GM18867 (cell line): ENCODE measurements around the gene SNRPF.
"Not testable (repeated sequence)": the region's sequence is repeated elsewhere in the genome, so short reads cannot be mapped to it uniquely, and the experiment has no call there.

Source experiments
- ATAC-seq: cut with Tn5 transposase; IDR thresholded peaks from one replicate; pipeline ENCODE4 v1.9.1; 2021; ENCODE audit warnings: mild to moderate bottlenecking, moderate library complexity; ENCODE audit not compliant: unreplicated experiment

Gene SNRPF

DNA sequence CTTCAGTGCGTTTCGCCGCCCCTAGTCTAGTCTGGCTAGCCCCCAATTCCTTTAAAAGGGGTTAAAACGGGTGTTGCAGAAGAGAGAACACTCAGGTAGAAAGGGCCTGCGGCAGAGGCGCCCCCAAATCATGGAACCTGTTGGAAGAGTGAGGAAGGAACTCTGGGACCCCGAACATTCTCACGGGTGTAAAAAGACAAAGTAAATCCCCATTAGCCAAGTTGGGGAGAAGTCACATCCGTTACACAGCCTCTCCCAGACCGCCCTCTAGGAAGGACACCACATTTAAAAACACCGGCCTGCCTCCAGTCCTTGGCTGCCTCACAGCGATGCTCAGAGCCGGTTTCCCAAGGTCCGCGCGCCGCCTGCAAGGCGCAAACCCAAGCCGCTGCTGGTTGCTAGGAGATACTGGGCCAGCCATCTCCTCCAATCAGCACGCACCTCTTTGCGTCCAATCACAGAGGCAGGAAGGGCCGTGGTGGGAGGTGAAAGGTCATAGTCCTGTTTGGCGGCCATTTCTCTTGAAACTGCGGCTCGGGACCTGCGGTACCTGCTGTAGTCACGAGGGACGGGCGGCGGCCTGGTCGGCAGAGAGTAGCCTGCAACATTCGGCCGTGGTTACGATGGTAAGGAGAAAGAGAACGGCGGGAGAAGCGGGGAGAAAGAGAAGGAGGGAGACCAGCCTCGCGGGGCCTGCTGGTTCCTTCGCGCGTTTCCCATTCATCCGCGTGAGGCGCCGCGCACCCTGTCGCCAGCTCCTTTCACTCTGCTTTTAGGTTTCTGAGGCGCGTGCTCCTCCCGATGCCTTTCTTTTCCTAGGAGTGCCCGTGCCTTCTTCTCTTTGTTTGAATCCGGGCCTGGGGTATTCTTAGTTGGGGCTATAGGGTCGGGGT lies at the start of gene SNRPF:
SNRPF (plus strand) TSS at position 502 of the 893 bp plus-strand sequence; CDS start at position 624, 122 bp downstream.
- ATAC-seq, result peak; percentile 99

GRCh38 chr12:95809000-95809680 lies 49.6 kb upstream of the SNRPF start:
- ATAC-seq, result no peak

DNA sequence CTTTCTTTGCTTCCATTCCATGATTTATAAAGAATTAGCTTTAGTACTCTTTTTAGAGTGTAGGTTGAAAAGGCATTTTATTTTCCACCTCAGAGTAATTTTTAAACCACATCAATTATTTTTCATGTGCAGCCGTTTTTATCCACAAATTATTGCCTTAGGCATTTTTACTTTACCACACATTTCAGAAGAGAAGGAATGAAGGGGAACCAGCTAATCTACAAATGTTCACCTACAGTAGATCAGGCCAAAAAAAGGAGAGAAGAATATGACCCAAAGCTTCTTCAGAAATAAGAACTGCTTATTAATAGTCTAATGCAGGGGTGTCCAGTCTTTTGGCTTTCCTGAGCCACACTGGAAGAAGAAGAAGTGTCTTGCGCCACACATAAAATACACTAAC lies 48.3 kb upstream of the SNRPF start:
- ATAC-seq, result no peak

DNA sequence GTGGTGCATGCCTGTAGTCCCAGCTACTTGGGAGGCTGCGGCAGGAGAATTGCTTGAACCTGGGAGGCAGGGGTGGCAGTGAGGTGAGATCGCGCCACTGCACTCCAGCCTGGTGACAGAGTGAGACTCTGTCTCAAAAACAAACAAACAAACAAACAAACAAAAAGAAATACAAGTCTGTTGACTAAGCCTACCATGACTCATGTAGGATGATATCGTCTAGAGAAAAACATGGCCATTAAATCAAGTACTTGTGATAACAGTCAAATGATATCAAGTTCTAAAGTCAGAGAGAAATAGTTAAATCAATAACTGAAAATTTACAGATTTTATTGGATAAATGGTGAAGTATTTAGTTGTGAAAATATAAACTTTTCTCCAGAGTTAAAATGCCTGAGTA lies 46.6 kb upstream of the SNRPF start:
- not testable (repeated sequence) for ATAC-seq

GRCh38 chr12:95815632-95816212 lies 43.0 kb upstream of the SNRPF start:
- ATAC-seq, result no peak

DNA sequence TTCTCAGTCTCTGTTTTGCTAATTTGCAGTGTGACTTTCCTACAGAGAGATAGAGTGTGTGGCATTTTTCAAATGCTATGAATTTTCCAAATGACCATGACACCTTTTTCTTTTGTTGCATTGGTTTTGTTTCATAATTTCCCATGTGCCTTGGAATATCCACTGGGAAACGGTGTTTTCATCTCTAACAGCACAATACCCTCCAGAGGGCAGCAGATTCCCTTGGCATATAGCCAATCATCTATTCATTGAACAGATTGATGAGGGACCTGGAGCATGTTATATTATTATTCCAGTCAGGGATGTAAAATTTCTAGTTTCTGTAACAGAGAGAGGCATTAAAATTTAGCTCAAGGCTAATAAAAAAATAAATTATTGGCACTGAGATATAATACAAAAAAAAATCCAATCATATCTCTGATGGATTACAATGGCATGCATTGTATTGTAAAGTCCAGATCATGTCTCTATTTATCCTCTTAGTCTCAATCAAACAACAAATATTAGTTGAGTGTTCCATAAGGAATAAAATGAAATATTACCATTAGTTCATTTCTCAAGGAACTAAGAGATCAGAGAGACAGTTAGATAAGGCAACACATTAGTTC lies 38.6 kb upstream of the SNRPF start:
- no peak for ATAC-seq

DNA sequence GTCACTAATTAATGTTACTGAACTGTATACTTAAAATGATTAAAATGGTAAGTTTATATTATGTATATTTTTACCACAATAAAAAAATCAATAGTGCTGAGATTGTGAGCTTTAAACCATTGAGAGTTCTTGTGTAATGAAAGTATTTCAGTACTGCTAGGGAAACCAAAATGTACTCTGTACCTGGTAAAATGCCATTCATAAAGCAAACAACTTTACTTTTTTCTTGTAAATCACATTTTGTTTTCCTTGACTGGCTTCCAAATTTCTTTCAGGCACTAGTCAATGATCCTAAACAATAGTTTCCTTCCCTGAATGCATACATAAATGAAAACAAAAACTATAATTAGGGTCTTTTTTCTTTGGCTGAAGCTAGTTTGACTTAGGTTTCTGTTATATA lies 29.4 kb upstream of the SNRPF start:
- ATAC-seq, result no peak

GRCh38 chr12:95830335-95831089 lies 28.2 kb upstream of the SNRPF start:
- ATAC-seq, result no peak

- no peak for ATAC-seq
These were observed 24.2 kb upstream of the SNRPF start for GRCh38 chr12:95834572-95834971.

DNA sequence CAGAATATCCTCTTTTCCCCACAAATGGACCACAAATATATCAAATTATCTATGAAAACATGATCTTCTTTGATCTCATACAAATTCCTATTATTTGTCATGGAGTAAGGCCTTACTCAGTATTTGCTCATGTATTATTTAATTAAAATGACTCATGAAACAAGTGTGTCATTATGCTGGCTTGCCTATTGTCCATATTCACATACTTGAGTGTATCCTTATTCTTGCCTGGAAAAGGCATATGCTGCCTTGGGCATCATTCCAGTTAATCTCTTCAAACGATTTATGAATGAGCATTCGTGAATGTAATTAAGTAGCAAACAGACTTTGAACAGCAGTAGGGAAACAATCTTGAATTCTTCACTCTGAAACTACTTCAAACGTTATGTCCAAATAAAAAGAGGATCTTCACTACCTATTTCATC lies 22.6 kb upstream of the SNRPF start:
- ATAC-seq, result no peak

GRCh38 chr12:95836630-95837239 lies 22.0 kb upstream of the SNRPF start:
- ATAC-seq, result no peak

DNA sequence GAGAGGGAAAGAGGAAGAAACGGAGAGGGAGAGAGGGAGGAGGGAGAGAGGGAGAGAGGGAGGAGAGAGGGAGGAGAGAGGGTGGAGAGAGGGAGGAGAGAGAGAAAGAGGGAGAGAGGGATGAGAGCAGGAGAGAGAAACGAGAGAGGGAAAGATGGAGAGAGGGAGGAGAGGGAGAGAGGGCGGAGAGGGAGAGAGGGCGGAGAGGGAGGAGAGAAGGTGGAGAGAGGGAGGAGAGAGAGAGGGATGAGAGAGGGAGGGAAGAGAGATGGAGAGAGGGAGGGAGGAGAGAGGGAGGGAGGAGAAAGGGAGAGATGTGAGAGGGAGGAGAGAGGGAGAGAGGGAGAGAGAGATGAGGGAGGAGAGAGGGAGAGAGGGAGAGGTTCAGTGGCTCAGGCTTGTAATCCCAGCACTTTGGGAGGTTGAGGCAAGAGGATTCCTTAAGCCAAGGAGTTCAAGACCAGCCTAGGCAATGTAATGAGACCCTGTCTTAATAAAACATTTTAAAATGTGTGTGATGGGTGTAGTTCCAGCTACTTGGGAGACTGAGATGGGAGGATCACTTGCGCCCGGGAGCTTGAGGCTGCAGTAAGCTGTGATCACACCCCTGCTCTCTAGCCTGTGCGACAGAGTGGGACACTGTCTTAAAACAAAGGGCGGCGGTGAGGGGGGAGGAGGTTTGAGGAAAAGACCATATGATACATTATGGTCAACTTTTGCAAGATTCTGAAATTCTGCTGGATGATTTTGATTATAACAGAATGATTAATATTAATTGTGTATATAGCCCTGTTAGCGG lies 21.3 kb upstream of the SNRPF start:
- ATAC-seq, result no peak

- no peak for ATAC-seq
These were observed 20.6 kb upstream of the SNRPF start for GRCh38 chr12:95838125-95838524.

DNA sequence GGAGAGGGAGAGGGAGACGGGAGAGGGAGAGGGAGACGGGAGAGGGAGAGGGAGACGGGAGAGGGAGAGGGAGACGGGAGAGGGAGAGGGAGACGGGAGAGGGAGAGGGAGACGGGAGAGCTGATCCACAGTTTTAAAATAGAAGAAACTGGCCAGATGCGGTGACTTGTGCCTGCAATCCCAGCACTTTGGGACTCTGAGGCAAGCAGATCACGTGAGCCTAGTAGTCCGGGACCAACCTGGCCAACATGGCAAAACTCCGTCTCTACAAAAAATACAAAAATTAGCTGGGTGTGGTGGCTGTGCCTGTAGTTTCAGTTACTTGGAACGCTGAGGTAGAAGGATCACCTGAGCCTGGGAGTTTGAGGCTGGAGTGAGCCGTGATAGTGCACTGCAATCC lies 16.3 kb upstream of the SNRPF start:
- not testable (repeated sequence) for ATAC-seq

- no peak for ATAC-seq
These were observed 10.0 kb upstream of the SNRPF start for GRCh38 chr12:95848575-95849388.

GRCh38 chr12:95851606-95852005 lies 7.1 kb upstream of the SNRPF start:
- ATAC-seq, result no peak

DNA sequence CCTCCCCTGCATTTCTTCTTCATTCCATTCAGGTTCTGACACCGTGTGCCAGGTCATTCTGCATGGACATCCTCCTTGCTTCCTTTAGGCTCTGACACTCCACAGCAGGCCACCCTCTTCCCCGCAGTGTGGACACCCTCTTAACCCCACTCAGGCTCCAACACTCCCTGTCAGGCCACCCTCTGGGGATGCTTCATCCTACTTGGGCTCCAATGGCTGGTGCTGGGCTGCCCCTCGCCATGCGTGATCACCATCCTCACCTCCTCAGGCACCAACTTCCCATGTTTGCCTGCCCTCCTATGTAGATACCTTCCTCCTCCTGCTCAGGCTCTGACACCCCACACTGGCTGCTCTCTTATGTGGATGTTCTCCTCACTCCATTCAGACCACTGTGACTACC lies 6.6 kb upstream of the SNRPF start:
- ATAC-seq, result no peak

GRCh38 chr12:95857156-95857555 lies 1.6 kb upstream of the SNRPF start:
- ATAC-seq, result no peak

GRCh38 chr12:95857799-95858198 lies 953 bp upstream of the SNRPF start:
- ATAC-seq, result no peak
